Breast epithelium (tissue), 4 donors: ENCODE measurements around the gene TRNT1. TPM values are rescaled to one million over a fixed set of nuclear protein-coding genes. Genes with fewer than 3 reads are reported as not detected.

Experiments
- DNase-seq, 2 donors: peaks; one replicate each; pipeline ENCODE4 v3.0.0-alpha.2; 2019; ENCODE audit warnings: low spot score in 2 of 2
- H3K27ac ChIP-seq, 2 donors: fragments of 200-600 bp; sonication (generic) in 1 of 2; one replicate each; pipeline ENCODE4 v1.5.1; 2016 to 2019; ENCODE audit warnings: mild to moderate bottlenecking in 1 of 2
- H3K27me3 ChIP-seq, 2 donors: fragments of 200-600 bp; sonication (generic) in 1 of 2; one replicate each; pipeline versions ENCODE4 v1.5.1 to v1.6.0; 2017 to 2019; ENCODE audit warnings: control low read depth in 1 of 2, mild to moderate bottlenecking in 1 of 2
- H3K36me3 ChIP-seq: fragments of 200-600 bp; one replicate; pipeline ENCODE4 v1.5.1; 2019
- H3K4me1 ChIP-seq, 2 donors: fragments of 200-600 bp; sonication (generic); one replicate each; pipeline ENCODE4 v1.5.1; 2016 to 2019; ENCODE audit warnings: control low read depth in 1 of 2
- H3K4me3 ChIP-seq, 3 donors: fragments of 200-600 bp; sonication (generic); 1 replicate in 2 of 3; 2 replicates in 1 of 3; pipeline ENCODE4 v1.5.1; 2016 to 2019; ENCODE audit warnings: mild to moderate bottlenecking in 3 of 3, moderate library complexity in 2 of 3
- H3K9me3 ChIP-seq, 2 donors: fragments of 200-600 bp; sonication (generic) in 1 of 2; one replicate each; pipeline ENCODE4 v1.5.1; 2016 to 2019; ENCODE audit warnings: control low read depth in 1 of 2
- CTCF ChIP-seq, 3 donors: fragments of 450-650 bp; IDR thresholded peaks; one replicate each; pipeline ENCODE4 v1.5.1; 2016 to 2017; ENCODE audit warnings: antibody characterized with exemption in 3 of 3, mild to moderate bottlenecking in 3 of 3, moderate library complexity in 3 of 3
- POLR2AphosphoS5 ChIP-seq, 3 donors: sonication (generic); formaldehyde crosslinking; IDR thresholded peaks; one replicate each; pipeline ENCODE4 v1.6.1; 2017; ENCODE audit warnings: antibody characterized with exemption in 3 of 3
- intact Hi-C: fragments of 100-400 bp; cut with DNase I; formaldehyde crosslinking; loops from one replicate; pipeline ENCODE4 v1.15.1; 2023; ENCODE audit warnings: low total_unique reads
- total RNA-seq, 3 donors: library from RNA; depleted of rRNA; stranded (reverse); fragments of >200 nt; gene quantifications; one replicate each; pipeline ENCODE4 v1.1.0, GENCODE V29; 2016

TRNT1 gene
- total RNA-seq, 3 donors from 2014 or later = 16.0 to 24.0 (median 19.0) TPM

- H3K4me3 ChIP-seq = no peak overlapping the region
- no peaks in the 10 kb centered on the region for H3K9me3 ChIP-seq
- H3K27me3 ChIP-seq = no peaks in the 10 kb centered on the region
- intact Hi-C loops = no loop called here
- H3K4me1 ChIP-seq = no peaks in the 10 kb centered on the region
- no peak overlapping the region for H3K27ac ChIP-seq
- H3K36me3 ChIP-seq = no peaks in the 10 kb centered on the region
- DNase-seq = no peak
- TF ChIP-seq POLR2AphosphoS5 (IDR thresholded peaks at IDR 0.05) (no peak), CTCF (IDR thresholded peaks at IDR 0.05) (peak in 1 of 3 donors; percentile 30)
Observed at GRCh38 chr3:3196148-3196861, 69.6 kb downstream of the TRNT1 start.

Other genes with a start within 250 kb of the TRNT1 start
- gene IL5RA, start 16.6 kb upstream of the TRNT1 start, total RNA-seq = under 1 TPM in 2 of 3 donors, not detected in 1; 0.48 to 0.98 TPM
- gene CRBN, start 52.8 kb downstream of the TRNT1 start, total RNA-seq = 100 to 1,000 TPM; 111 to 197 (median 143) TPM